Activated CD8-positive, alpha-beta memory T cell treated with anti-CD3 and anti-CD28 coated beads, Interleukin-2, amount 50 U/mL, for 48 hours (primary cell): ENCODE results near the gene AP1B1.
"Not testable (repeated sequence)": the region's sequence is repeated elsewhere in the genome, so short reads cannot be mapped to it uniquely, and the experiment has no call there.

Experiments used
- DNase-seq: peaks from one replicate; pipeline ENCODE4 v3.0.0-alpha.2; 2020

Gene AP1B1

DNA sequence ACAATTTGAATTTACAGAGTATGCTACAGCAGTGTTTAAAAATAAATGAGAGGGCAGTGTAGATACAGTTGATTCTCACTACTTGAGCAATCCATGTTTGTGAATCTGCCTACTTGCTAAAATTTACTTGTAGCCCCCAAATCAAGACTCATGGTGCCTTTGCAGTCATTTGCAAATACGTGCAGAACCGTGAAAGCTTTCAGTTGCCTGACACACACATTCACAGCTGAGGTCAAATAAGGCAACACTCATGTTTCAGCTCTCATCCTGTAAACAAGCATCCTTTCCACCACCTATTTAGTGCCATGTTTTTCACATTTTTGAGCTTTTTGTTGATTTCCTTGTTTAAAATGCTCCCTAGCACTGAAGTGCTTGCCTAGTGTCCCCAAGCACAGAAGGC is 40.3 kb downstream of the AP1B1 start:
- DNase-seq = no peak

DNA sequence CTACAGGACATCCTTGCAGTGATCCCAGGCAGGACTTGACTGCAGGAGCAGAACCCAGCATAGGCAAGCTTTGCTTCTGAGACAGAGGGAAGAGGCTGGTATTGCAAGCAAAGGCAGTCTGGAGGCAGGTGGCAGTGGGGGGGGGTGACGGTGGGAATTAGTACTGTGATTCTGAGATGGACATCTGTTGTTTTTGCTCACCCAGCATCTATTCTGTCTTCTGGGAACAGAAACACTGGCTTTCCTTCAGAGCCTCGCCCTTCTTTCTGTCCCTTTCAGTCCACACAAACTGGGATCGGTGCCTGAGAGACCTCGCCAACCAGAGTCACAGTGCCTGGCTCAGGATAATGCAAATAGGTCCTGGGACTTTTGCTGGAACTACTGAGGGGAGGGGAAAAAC is 41.7 kb downstream of the AP1B1 start:
- DNase-seq = no peak

DNA sequence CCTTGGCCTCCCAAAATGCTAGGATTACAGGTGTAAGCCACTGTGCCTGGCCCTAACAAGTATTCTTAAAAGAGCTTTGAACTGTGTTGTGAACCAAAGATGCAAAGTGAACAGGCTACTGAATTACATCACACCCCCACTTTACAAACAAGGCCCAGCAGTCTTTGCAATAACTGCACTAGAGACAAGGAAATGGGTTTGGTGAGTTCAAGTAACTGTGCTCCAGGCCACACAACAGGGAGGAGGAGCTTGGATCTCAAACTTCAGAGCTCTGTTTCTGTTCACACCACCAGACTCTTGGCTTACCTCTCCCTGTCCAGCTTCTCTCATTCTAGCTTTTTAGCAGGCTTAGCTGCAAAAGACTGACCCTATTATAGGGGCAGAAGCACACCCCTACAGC is 42.4 kb downstream of the AP1B1 start:
- DNase-seq = no peak

DNA sequence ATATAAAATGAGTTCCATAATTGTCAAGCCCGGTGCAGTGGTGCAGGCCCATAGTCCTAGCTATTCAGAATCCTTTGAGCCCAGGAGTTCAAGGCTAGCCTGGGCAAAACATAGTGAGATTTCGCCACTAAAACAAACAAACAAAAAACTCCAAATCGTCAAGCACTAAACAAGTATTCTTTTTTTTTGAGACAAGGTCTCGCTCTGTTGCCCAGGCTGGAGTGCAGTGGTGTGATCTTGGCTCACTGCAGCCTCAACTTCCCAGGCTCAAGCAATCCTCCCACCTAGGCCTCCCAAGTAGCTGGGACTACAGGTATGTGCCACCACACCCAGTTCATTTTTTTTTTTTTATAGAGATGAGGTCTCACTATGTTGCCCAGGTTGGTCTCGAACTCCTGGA is 43.5 kb downstream of the AP1B1 start:
- not testable (repeated sequence) for DNase-seq

DNA sequence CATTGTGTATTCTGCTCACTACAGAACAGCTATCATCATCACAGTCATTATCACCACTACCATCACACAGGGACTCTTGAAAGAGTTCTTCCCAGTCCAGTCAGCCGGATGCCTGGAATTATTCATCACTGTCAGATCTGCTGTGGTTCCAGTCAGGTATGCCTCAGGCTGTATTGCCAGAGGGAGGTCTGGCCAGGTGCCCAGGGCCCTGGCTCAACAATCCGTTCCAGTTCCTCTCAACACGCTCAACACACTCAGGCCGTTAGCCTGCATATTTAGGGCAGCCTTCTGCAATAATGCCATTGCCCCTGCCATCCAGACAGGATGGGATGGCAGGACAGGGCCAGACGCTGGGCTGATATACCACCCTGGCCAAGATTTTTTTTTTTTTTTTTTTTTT is 44.2 kb downstream of the AP1B1 start:
- no peak for DNase-seq

DNA sequence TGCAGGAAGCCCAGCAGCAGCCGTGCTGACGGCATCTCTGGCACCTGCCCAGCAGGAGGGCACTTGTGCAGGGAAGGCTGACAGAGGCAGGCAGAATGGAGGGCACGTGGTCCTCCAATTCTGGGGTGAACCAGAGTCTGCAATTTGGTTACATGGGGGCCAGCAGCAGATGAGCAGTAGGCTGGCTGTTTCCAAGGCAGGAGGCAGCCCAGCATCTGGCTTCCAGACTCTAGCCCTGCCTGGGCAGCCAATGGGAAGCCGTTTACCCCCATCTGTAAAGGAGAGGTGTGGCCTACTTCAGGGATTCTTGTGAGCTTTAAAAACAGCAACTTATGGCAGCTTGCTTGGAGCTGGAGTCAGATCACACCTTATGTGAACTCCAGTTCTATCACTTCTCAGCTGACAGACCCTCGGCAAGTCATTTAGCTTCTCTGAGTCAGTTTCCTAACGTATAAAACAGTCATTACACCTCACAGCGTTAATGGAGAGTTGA is 45.0 kb downstream of the AP1B1 start:
- no peak for DNase-seq

DNA sequence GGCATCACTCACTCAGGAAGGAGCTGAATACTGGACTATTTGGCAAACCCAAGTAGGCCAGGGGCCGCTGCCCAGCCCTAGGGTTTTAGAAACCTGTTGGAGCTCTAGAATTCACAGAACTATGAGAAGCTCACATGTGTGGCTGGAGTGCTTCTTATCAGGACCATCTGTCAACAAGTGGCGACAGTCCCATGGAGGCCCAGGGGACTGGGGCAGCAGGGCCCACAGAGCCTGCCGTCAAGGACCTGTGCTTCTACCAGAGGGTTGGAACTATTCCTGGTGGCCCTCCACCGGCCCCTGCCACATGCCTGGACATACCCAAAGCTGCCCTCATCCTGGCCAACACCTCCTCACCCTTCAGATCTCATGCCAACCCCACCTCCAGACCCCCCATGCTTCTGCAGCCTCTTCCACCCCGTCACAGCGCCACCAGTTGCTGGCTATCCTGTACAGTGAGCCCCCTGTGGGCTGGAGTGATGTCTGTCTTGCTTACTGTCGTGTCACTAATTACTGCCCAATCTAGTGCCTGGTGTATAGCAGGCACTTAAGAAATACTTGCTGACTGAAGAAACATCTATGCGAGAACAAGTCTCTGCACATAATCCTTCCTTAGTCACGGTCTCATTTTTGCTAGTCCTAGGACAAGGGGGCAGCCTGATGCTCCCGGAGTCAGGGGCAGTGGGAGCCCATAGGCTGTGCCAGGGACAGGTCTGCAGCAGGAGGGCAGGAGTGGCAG is 45.6 kb downstream of the AP1B1 start:
- DNase-seq = no peak

DNA sequence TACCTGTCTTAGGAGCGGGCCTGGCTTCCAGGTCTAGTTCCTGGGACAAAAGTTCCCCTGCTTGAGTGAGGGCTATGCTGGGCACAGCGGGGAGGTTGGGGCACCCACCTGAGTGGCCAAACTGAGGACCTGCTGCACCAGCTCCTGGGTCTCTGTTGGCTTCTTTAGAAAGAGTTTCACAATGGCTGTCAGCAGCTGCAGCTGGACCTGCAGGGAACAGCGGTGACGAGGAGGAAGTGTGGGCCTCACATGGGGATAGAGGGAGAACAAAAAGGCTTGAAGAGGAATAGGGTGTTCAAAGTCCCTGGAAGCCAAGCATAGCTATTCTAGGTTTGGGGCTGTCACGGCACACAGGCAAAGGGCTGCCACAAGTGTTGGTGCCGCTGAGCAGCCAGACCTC is 46.2 kb downstream of the AP1B1 start:
- DNase-seq = no peak

DNA sequence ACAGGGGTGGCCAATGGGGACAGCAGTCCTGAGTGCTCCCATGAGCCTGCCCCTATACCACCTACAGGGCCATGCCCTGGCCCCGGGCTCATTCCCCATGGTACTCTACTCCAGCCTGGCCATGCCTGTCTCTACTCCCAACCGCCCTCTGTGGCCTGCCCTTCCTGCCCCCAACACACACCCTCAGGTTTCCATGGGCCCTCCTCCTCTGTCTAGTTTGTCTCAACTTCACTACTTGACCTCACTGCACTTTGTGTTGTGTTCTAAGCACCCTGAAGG is 46.6 kb downstream of the AP1B1 start:
- no peak for DNase-seq

DNA sequence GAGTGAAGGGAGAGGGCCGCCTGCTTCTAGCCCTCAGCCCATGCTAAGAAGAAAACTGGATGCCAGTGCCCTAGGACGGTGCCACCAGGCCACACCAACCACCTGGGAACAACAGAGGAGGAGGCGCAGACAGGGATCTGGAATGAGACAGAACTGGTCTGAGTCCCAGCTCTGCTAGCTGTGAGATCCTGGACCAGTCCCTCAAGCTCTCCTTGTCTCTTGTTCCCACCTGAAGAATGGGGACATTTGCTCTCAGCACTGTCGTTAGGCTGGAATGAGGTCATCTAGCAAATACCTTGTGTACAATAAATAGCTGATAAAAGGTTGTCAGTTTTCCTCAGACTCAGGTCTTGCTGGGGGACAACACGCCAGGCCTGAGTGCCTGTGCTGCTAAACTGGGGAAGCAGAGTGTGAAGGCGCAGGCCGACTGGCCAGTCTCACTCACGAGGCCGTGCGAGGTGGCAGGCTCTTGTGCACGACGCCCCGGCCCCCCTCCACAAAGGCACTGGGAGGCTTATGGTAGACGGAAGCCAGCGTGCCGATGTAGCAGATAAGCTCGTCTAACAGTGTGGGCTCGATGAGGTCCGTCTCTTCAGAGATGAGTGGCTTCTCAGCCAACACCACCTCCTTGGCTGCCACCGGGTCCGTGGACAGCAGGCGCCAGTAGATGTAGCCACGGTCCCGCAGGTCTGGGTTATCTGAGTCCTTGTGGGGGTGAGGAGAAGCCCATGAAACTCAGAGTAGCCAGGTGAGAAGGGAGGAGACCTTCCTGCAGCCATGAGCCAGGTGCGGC is 47.1 kb downstream of the AP1B1 start:
- DNase-seq = no peak

DNA sequence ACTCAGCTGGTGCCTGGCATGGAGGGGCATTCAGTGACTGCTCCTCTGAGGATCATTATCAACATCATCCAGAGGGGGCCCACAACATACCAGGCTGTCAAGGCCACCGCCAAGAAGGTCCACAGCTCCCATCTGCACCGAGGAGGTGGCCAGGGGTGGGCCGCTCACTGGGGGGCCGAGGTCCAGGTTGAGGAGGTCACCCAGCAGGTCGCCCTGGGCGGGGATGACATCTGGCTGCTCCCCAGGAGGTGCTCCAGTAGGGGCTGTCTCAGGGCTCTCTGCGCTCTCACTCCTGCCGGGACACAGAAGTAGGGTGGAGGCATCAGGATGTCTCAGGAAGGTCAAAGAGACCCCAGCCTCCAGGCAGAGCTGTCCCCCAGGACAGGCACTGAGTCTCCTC is 47.8 kb downstream of the AP1B1 start:
- no peak for DNase-seq

DNA sequence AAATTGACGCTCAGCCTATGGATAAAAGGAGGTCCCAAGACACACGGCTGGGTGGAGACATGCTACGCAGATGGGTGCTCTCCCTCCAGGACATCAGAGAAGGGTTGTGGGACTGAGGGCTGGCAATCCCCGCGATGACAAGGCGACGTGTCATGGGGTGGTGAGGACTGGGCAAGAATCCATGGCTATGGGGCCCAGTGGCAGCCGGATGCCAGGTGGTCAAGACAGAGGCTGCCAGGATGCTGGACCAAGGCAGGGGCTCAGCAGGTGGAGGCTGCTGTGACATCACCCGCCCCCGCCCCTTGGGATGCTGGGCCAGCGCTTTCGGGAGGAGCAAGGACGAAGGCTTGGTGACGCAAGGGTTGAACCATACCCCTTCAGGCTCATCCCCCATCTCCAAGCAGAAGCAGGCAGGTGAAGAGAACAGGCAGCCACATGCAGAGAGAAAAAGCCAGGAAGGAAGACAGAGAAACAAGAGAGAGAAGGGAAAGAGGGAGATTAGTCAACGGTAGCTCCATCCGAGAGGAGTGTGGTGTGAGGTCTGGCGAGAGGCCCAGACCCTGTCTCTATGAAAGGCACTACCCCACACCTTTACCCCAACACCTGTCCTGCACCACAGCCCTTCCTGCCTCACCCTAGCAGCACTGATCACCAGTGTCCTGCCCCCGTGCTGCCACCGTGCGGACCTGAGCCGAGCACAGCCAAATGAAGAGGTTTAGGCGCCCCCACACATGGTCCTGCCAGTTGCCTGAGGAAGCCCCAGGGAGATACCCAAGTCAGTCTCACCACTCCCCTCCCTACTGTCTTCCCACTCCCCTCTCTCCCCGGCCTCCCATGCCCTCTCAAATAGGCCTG is 48.8 kb downstream of the AP1B1 start:
- no peak for DNase-seq

DNA sequence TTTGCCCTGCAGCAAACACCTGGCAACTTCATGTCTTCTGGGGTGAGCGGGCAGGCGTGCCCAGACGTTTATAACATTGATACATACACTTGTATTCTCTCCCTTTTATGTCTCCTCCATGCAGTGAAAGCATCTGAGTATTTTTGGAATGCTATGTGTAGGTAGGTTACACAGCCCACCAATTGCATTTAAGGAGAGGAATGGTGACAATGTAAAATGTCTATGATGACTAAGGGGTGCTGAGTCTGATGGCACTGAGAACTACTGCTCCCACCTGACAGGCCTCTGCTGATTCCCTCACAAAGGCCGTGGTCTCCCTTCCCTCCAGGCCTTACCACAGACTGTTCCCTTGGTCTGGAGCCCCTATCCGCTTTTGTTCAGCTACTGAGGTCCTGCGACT is 50.0 kb downstream of the AP1B1 start:
- no peak for DNase-seq

DNA sequence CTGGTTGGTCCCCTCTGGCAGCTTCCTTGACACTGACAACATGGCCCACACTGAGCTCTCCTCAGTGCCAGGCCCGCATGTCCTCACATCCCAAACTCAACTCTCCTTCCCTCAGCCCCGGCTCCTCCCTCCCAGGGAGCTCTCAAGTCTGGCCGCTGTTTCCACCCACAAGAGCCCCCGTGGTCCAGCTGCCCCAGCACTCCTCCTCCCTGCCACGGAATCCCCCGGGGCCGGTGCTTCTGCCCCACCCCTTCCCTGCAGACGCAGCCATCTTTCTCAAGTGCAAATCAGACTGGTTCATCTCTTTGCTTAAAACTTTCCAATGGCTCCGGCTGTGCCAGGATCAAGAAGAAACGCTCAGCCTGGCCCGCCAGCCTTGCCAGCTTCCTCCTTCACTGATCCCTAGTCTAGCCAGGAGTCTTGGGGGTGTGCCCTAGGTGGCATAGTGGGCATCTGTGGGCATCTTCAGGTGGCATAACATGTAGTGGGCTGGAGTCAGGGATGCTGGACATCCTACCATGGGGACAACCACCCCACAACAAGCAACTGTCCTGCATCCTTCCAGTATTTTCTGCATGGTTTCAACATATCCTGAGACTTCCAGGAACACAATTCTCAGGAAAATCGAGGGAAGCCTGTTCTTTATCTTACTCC is 50.6 kb downstream of the AP1B1 start:
- no peak for DNase-seq

DNA sequence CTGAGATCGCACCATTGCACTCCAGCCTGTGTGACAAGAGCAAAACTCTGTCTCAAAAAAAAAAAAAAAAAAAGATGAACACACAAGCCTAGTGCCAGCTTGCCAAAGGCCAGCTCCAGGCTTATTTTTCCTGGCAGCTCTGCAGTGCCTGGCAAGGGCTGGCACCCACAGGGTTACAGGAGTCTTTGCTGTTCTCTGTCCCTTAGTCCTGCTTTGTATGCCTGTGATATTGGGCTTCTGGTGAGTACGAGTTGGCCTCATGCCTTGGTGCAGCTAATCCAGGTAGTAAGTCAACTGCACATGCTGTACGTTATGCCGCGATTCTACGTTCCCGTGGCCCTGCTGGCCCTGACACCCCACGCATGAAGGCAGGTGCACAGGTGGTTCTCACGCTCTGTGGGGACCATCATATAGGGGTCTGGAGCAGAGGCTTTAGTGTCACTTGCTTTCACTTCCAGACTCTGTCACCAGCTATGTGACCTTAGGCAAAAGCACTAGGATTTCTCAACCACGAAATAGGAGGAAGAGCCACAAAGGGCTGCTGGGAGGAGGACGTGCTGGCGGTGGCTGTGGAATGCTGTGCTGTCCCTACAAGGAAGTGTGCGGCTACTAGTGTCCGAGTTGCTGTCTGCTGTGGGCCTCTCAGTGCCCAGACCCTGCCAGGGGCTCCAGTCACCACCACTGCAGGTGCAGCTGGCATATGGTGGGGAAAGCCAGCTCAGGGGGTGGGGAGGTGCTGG is 51.4 kb downstream of the AP1B1 start:
- DNase-seq = no peak

DNA sequence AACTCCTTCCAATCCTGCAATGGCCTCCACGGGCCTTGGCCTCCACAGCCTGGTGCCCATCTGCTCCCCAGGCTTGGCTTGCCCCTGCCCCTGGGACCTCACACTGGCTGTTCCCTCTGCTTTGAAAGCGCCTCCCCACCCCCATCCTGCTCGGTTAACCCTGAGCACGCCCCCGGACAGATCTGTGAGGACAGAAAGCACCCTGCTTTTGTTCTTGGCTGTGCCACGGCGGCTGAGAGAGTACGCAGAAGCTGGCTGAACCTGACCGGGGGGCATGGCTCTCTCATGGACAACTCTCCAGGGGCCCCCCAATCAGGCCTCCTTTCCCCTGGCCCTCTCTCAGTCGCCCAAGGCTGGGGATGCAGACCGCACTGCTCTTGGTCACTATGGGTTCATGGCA is 52.7 kb downstream of the AP1B1 start:
- no peak for DNase-seq

DNA sequence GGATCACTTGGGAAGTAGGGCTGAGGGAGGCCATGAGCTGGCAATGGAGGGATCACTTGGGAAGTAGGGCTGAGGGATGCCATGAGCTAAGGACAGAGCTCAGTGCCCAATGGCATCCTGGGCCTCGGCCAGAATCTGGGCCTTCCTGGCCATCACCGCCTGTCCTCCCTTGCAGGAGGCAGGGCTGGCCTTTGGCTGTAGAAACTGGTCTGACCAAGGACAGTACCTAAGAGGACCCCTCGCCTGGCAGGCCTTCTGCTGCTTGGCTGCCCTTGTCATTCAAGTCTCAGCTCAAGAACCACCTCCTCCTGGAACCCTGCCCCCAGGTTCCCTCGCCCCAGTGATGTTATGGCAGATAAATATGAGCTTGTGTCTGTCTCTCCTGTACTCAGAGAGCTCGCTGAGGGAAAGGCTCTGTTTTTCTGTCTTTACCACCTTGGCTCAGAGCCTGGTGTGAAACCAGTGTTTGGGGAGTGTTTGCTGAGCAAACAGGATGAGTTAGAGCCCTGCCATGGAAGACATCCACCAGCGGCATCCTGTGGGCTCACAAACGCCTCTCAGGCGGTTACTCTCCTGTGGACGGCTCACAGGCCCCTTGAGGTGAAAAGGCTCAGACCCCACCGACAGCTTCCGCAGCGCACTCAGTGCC is 53.5 kb downstream of the AP1B1 start:
- DNase-seq = no peak

DNA sequence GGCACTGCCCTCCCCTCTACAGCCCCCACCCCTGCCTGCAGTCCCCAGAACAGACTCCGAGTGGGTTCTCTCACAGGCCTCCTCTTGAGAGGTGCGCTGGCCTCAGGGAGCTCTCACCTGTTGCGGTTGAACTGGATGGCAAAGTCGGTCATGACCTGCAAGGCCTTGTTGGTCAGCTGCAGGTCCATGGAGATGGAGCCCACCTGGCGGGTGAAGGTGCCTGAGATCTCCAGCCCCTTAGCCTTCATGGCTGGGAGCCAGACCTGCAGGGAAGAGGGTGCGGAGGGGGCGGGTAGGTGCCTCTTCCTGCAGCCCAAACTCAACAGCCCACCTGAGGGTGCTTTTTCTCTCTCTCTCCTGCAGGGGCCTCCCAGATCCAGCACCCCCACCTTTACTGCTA is 54.2 kb downstream of the AP1B1 start:
- DNase-seq = no peak

DNA sequence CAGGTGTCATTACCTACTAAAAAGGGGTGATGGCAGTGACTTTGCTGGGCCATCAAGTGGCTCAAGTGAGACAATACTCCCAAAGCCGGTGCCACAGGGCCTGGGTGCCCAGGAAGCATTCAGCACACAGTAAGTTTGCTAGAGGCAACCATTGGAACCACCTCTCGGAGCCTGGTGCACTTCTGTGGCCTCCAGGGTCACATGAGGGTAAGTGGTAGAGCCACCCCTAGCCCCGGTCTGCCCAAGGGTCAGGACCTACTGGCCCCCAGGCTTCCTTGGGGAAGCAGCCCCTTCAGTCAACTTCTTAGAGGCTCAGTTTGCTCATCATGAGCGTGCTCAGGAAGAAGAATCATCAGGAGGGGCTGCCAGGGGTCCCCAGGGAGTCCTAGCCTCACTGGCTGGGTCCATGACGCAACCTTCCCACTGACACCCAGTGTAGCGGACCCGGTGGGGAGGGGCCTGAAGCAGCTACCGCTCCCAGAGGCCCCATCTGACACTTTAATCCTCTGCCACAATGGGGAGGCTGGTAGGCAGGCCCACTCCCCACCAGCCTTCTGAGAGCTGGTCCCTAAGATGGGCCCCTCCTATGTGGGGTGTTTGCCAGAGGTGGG is 55.4 kb downstream of the AP1B1 start:
- DNase-seq = no peak

DNA sequence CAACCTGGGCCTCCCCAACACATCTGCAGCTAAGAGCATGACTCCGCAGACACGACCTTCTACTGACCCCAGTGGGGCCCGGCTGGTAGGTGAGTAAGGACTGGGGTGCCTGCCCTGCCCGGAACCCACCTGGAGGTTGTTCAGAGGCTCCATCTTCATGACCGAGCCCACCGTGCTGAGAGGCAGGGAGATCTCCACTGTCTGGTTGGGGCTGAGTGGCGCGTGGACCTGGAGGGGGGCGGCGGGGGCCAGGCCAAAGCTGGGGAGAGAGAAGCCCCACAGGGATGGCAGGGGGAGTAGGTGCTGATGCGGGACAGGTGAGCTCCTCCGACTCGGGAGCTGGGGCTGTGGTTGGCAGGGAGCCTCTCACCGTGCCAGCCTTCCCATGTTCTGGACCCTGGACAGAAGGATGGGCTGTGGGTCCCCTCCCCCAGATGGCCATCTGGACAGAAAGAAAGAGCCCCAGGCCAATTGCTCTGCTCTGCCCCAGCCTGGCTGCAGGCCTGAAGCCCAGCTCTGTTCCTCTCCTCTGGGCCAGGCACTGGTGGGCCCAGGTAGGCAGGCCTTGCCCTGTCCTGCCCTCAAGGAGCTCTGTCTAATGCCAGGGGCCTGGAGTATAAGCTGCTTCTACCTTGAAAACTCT is 56.6 kb downstream of the AP1B1 start:
- no peak for DNase-seq

DNA sequence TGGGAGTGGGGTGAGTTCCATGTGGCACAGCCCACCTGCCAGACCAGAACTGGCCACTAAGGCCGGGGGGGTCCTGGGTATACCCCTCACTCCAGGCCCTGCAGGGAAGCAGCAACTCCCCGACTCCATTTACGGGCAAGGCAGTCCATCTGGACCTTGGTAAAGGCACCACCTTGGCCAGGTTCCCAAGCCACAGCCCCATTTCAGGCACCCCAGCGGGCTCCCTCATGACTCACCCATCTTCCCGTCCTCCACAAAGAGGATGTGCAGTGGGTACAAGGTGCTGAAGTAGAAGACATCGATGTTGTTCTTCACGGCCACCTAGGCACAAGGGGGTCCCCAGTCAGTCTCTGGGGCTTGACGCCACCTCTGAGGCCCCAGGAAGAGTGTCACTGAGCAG is 57.2 kb downstream of the AP1B1 start:
- DNase-seq = no peak
